K562 (cell line): Measurements from ENCODE around the gene BNIP1. TPM values are rescaled to one million over a fixed set of nuclear protein-coding genes. Genes with fewer than 3 reads are reported as not detected.

Source experiments
- ATAC-seq: fragments of 200-7000 bp; cut with Tn5 transposase; 3 replicates; pipeline ENCODE4 v1.9.1; 2020; ENCODE audit warnings: moderate library complexity
- BruUV-seq: library from RNA; stranded (reverse); fragments of 400-500 nt; replicated peaks from 2 replicates; lab custom pipeline; 2021; lab: Mats Ljungman, UMichigan
- CTCF ChIA-PET: fragments of 300-600 bp; formaldehyde crosslinking; extraction: SDS; loops from one replicate; lab custom pipeline; 2021; ENCODE audit warnings: low intra/inter-chr PET ratio; lab: Yijun Ruan, JAX
- POLR2A ChIA-PET: fragments of 300-600, 350-650 bp; sonication (Branson Sonifier 250); formaldehyde crosslinking; extraction: SDS; loops from one replicate; lab custom pipeline; 2021; ENCODE audit warnings: antibody characterized with exemption, inconsistent platforms; lab: Yijun Ruan, JAX
- DNase-seq, 4 experiments: peaks; one replicate each; pipeline versions ENCODE4 v3.0.0 to v3.0.0-alpha.2; 2011 to 2018; ENCODE audit warnings: low spot score in 3 of 4, mixed read lengths in 3 of 4; ENCODE audit errors: extremely low read depth in 1 of 4
- FAIRE-seq: peaks from 2 replicates; lab custom pipeline; 2011; peaks lifted over from hg19 to GRCh38; lab: Jason Lieb, UNC
- H2AFZ ChIP-seq: 2 replicates; pipeline ENCODE4 v1.6.0; 2011; ENCODE audit warnings: low read depth, low read length, control low read depth, inconsistent platforms
- H3K27ac ChIP-seq: fragments of 200-600 bp; 3 replicates; pipeline ENCODE4 v1.8.0; 2011; ENCODE audit warnings: low read depth, mild to moderate bottlenecking, control low read depth, inconsistent platforms, low read length, moderate library complexity, mixed read lengths; ENCODE audit errors: extremely low read depth
- H3K27me3 ChIP-seq, 2 experiments: fragments of 300-600 bp in 1 of 2; 2 replicates in 1 of 2; 3 replicates in 1 of 2; pipeline versions ENCODE4 v1.6.0 to v1.8.0; 2011; ENCODE audit warnings: inconsistent platforms in 2 of 2, low read length in 2 of 2, mild to moderate bottlenecking in 1 of 2, mixed read lengths in 1 of 2, moderate library complexity in 1 of 2; ENCODE audit not compliant: control insufficient read depth in 2 of 2, insufficient read depth in 2 of 2
- H3K36me3 ChIP-seq: fragments of 300-600 bp; 3 replicates; pipeline ENCODE4 v1.8.0; 2011; ENCODE audit warnings: mild to moderate bottlenecking, low read length, inconsistent platforms; ENCODE audit not compliant: control insufficient read depth, insufficient read depth
- H3K4me1 ChIP-seq, 2 experiments: fragments of 200-600 bp in 1 of 2; replicated peaks in 1 of 2; 2 replicates in 1 of 2; 3 replicates in 1 of 2; pipeline versions ENCODE4 v1.5.1 to v1.8.0; 2011; ENCODE audit warnings: inconsistent platforms in 2 of 2, low read length in 2 of 2, mild to moderate bottlenecking in 1 of 2, mixed read lengths in 1 of 2, moderate library complexity in 1 of 2; ENCODE audit not compliant: control insufficient read depth in 2 of 2, insufficient read depth in 2 of 2
- H3K4me2 ChIP-seq: 2 replicates; pipeline ENCODE4 v1.6.1; 2011; ENCODE audit warnings: low read length, control low read depth, inconsistent platforms, mixed read lengths; ENCODE audit not compliant: insufficient read depth
- H3K4me3 ChIP-seq: fragments of 200-600 bp; sonication (generic), shearing (Covaris generic); 2 replicates; pipeline ENCODE4 v1.5.1; 2016; ENCODE audit warnings: control low read depth, inconsistent platforms
- H3K79me2 ChIP-seq: fragments of 200-600 bp; 3 replicates; pipeline ENCODE4 v1.8.0; 2011; ENCODE audit warnings: low read length, inconsistent platforms; ENCODE audit not compliant: control insufficient read depth, insufficient read depth
- H3K9ac ChIP-seq, 2 experiments: 2 replicates each; pipeline versions ENCODE4 v1.6.0 to v1.6.1; 2011; ENCODE audit warnings: low read depth in 2 of 2, low read length in 2 of 2, control low read depth in 1 of 2, inconsistent platforms in 1 of 2, mild to moderate bottlenecking in 1 of 2, mixed read lengths in 1 of 2; ENCODE audit not compliant: insufficient read depth in 1 of 2
- H3K9me1 ChIP-seq: one replicate; pipeline ENCODE4 v1.6.0; 2011; ENCODE audit warnings: inconsistent platforms, mild to moderate bottlenecking, low read length, moderate library complexity; ENCODE audit not compliant: control insufficient read depth, insufficient read depth
- H3K9me3 ChIP-seq: replicated peaks from 2 replicates; pipeline ENCODE4 v1.5.1; 2011; ENCODE audit warnings: low read depth, low read length, inconsistent platforms; ENCODE audit not compliant: control insufficient read depth, insufficient read depth
- H4K20me1 ChIP-seq: replicated peaks from 2 replicates; pipeline ENCODE4 v1.6.1; 2011; ENCODE audit warnings: low read length, inconsistent platforms, mixed read lengths; ENCODE audit not compliant: control insufficient read depth, insufficient read depth
- CHAMP1 ChIP-seq: fragments of 450-650 bp; IDR thresholded peaks from 2 replicates; pipeline ENCODE4 v1.6.1; 2016; ENCODE audit warnings: mild to moderate bottlenecking
- HDGF ChIP-seq: fragments of 450-650 bp; IDR thresholded peaks from 2 replicates; pipeline ENCODE4 v1.6.1; 2016
- IFI16 ChIP-seq: fragments of 250-450 bp; sonication (Bioruptor Pico); IDR thresholded peaks from 2 replicates; pipeline ENCODE4 v2.1.2; 2022; ENCODE audit warnings: mild to moderate bottlenecking, inconsistent platforms
- MBD2 ChIP-seq: sonication (generic); IDR thresholded peaks from 2 replicates; pipeline ENCODE4 v1.6.1; 2016; ENCODE audit warnings: low read depth, borderline replicate concordance
- PHF20 ChIP-seq: fragments of 450-650 bp; IDR thresholded peaks from 2 replicates; pipeline ENCODE4 v1.6.1; 2018; ENCODE audit not compliant: partially characterized antibody
- PYGO2 ChIP-seq: fragments of 450-650 bp; IDR thresholded peaks from 2 replicates; pipeline ENCODE4 v1.6.1; 2016; ENCODE audit warnings: mild to moderate bottlenecking, missing genetic modification characterization, moderate library complexity, missing compliant biosample characterization
- SIN3B ChIP-seq: fragments of 450-650 bp; IDR thresholded peaks from 2 replicates; pipeline ENCODE4 v1.6.1; 2017; ENCODE audit warnings: low read depth, mild to moderate bottlenecking, moderate library complexity
- SMARCC2 ChIP-seq: fragments of 450-650 bp; IDR thresholded peaks from 2 replicates; pipeline ENCODE4 v1.6.1; 2017; ENCODE audit warnings: antibody characterized with exemption, moderate library complexity, mild to moderate bottlenecking, low read depth
- TRIM28 ChIP-seq: fragments of 450-650 bp; IDR thresholded peaks from 2 replicates; pipeline ENCODE4 v1.6.1; 2017
- ZNF395 ChIP-seq: fragments of 200-800 bp; sonication (Bioruptor generic); IDR thresholded peaks from 2 replicates; pipeline ENCODE4 v1.6.1; 2017; ENCODE audit warnings: missing genetic modification characterization, missing compliant biosample characterization
- WGBS: fragments of 100-300 bp; shearing (Covaris generic); methylation state at CpG from one replicate; pipeline ENCODE4 v1.1.6; 2016; ENCODE audit warnings: low coverage, mixed read lengths; ENCODE audit not compliant: insufficient coverage; ENCODE audit errors: missing lambda C conversion rate; 5-methylcytosine and 5-hydroxymethylcytosine counted together
- in situ Hi-C: fragments of 300-500 bp; cut with MboI; formaldehyde crosslinking; loops from 4 replicates; pipeline ENCODE4 v1.15.0; 2018; ENCODE audit warnings: inconsistent platforms, mixed read lengths
- intact Hi-C: fragments of 100-400 bp; cut with micrococcal nuclease; formaldehyde crosslinking; loops from 2 replicates; pipeline ENCODE4 v1.14.2; 2022
- polyA plus RNA-seq, 8 experiments: library from polyadenylated mRNA; depleted of rRNA in 4 of 8; stranded (reverse) in 5 of 8; unstranded in 3 of 8; fragments of >200 nt; fragmentation: Nextera tagmentation in 2 of 8; fragmentation: Illumina TruSeq in 1 of 8; extraction: Ambion mirVana in 2 of 8; extraction: Trizol in 1 of 8; gene quantifications; 2 replicates each; pipeline versions ENCODE4 v1.2.1 to v1.2.3, GENCODE V29; 2011 to 2014; ENCODE audit warnings: inconsistent platforms in 1 of 8, missing spikeins in 1 of 8
- total RNA-seq, 7 experiments: library from RNA; depleted of rRNA in 6 of 7; stranded (reverse); fragments of >200 nt in 6 of 7; fragmentation: Illumina TruSeq in 2 of 7; extraction: Trizol in 2 of 7; gene quantifications; 2 replicates each; pipeline versions ENCODE4 v1.2.1 to v1.2.3, GENCODE V29; 2011 to 2021; ENCODE audit warnings: low replicate concordance in 1 of 7

Gene BNIP1
- total and polyA plus RNA-seq, 9 of the 15 experiments (the other 6 are each of a cell fraction or from before 2014, with no cell fraction given), result 18.8 to 65.0 (median 26.2) TPM

GRCh38 chr5:173114536-173114935 is 29.8 kb upstream of the BNIP1 start:
- ChIA-PET POLR2A (no interaction called here), CTCF (no interaction called here)
- Histone ChIP-seq H3K27me3 (no peaks in the 10 kb centered on the region), H3K9me1 (no peaks in the 10 kb centered on the region), H3K27ac (no peak overlapping the region), H3K79me2 (no peaks in the 10 kb centered on the region), H3K9me3 (no peaks in the 10 kb centered on the region), H4K20me1 (no peaks in the 10 kb centered on the region), H3K4me1 (no peaks in the 10 kb centered on the region), H3K4me3 (no peak overlapping the region), H3K36me3 (no peaks in the 10 kb centered on the region), H3K4me2 (no peak overlapping the region), H3K9ac (no peak overlapping the region), H2AFZ (no peak overlapping the region)
- DNase-seq (no peak), FAIRE-seq (peak; percentile 32), ATAC-seq (no peak)
- in situ Hi-C loops, result no loop called here
- 82% methylated on average over 1 of the region's 1 CpG for WGBS
- BruUV-seq, result no TSS peak
- TF ChIP-seq HDGF, result no peak
- TF ChIP-seq IFI16, result no peak
- TF ChIP-seq MBD2, result no peak
- no peak for TF ChIP-seq CHAMP1
- TF ChIP-seq PYGO2, result no peak
- TF ChIP-seq ZNF395 (CRISPR knock-in tag), result no peak
- no peak for TF ChIP-seq TRIM28
- TF ChIP-seq SMARCC2, result no peak
- no peak for TF ChIP-seq SIN3B
- no peak for TF ChIP-seq PHF20
- intact Hi-C loops, result no loop called here
